Measurements from ENCODE around the gene RAB8B.
"Not testable (repeated sequence)": the region's sequence is repeated elsewhere in the genome, so short reads cannot be mapped to it uniquely, and the experiment has no call there.

Gene RAB8B

DNA sequence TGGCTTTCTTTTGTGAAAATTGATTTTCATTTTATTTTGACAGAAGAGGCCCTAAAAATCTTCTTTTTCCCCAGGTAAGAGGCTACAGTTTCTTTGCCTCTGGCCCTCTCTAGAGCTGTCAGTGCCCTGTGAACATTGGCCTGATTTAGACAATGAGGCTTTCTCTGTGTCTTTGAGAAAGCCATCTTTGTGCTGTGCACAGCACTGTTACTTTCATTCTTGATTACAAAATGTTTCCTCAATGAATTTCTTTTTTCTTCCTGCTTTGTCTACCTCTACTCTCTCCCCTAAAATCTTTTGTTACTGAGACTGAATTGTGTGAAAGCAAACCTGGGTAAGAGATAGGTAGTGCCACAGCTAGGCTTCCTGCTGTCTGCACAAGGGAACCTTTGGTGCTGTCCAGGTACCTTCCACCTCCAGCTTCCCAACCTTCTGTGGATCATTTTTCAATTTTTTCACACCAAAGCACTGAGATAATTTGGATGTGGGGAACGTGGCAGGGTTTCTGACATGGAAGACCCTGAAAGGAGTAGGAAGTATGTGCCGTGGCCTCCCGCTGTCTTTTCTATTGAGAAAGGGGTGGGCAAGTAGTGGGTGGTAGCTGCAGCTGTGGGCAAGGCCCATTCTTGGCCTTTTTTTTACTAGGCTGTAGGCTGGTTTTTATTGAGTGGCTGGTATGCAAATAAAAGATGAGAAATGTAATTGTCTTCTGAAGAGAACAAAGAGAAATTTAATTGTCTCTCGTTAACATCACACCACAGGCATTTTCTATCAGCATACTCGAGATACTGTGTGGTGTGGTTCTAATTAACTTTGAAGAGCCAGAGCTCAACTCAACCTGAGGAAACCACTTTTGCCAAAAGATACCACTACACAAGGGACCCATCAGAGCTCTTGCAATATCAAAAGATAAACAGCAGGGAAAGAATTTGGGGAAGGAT is 21.0 kb downstream of the RAB8B start:
- DNase-seq, result peak; percentile 60

GRCh38 chr15:63211092-63211490 is 21.7 kb downstream of the RAB8B start:
- DNase-seq, result no peak

DNA sequence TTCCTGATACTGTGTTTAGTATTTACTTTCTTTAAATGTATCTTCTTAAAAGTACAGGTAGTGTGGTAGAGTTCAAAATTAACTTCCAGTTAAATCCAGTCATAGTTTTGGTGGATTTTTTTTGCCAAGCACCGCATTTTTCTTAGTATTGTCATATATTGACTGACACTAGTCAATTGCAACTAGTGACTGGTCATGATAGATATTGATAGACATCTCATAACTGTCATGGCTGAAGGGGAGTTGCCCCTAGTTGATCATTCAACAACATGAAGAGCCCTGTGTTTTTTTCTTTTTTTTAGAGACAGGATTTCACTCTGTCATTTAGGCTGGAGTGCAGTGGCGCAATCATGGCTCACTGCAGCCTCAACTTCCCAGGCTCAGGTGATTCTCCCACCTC is 22.1 kb downstream of the RAB8B start:
- DNase-seq, result no peak

GRCh38 chr15:63212050-63213004 is 22.9 kb downstream of the RAB8B start:
- DNase-seq, result peak; percentile 75

GRCh38 chr15:63218100-63218808 is 28.8 kb downstream of the RAB8B start:
- DNase-seq, result peak; percentile 55

DNA sequence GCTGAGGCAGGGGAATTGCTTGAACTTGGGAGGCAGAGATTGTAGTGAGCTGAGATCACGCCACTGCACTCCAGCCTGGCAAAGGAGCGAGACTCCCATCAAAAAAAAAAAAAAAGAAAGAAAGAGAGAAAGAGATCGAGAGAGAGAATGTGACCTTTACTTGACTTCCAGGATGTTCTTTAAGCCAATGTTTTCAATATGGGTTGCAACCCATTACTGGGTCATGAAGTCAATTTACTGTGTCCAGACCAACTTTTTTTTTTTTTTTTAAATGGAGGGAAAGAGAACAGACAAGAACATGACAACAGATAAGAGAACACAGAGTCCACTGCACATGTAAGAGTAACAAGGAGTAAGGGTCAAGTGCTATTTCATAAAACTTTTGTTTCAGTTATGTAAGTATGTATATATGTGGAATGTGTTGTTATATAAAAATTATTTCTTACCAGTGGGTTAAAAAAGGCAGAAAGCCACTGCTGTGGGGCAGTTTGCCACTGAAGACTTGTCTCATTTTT is 29.8 kb downstream of the RAB8B start:
- DNase-seq, result no peak

- DNase-seq, result no peak
Measured at GRCh38 chr15:63221346-63221745, 31.9 kb downstream of the RAB8B start.

- DNase-seq, result no peak
Measured at GRCh38 chr15:63223463-63223862, 34.1 kb downstream of the RAB8B start.

GRCh38 chr15:63225381-63225780 is 36.0 kb downstream of the RAB8B start:
- DNase-seq, result no peak

DNA sequence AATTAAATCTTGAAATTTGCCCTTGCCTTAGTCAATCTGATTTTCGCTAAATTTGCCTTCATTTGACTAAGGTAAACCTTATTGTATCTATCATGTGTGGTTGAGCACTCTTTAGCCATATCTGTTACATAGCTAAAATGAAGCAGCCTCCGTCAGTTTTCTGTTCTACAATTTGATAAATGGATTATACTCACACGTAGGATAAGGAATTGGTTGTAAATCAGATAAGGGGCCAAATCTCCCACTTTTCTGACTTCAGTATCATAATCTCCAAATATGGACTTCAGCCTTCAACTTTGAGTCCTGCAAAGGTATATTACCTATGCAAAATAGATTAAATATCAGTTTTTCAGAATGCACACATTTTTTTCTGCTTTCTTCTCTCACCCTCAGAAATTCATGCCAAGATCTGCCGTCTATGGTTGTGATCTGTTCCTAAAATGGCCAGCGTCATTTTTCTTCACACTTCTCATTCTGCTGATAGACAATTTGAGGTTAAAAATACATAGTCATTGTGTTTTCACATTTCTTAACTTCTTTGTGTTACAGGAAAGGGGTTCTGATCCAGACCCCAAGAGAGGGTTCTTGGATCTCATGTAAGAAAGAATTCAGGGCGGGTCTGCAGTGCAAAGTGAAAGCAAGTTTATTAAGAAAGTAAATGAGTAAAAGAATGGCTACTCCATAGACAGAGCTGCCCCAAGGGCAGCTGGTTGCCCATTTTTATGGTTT is 36.9 kb downstream of the RAB8B start:
- DNase-seq, result no peak

GRCh38 chr15:63226966-63227401 is 37.6 kb downstream of the RAB8B start:
- no peak for DNase-seq

DNA sequence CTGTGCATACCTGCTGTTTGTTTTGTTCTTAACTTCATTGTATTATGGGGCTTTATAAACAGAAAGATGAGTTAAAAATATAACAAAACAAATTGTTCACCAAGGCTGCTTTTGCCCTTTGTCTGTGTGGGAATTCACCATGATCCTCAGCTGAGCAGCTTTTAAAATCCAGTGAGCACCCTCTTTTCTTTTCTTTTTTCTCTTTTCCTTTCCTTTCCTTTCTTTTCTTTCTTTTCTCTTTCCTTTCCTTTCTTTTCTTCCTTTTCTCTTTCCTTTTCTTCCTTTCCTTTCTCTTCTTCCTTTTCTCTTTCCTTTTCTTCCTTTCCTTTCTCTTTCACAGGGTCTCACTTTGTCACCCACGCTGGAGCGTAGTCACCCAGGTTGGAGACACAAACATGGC is 38.3 kb downstream of the RAB8B start:
- no peak for DNase-seq

- DNase-seq, result no peak
Measured at GRCh38 chr15:63231206-63231605, 41.8 kb downstream of the RAB8B start.

DNA sequence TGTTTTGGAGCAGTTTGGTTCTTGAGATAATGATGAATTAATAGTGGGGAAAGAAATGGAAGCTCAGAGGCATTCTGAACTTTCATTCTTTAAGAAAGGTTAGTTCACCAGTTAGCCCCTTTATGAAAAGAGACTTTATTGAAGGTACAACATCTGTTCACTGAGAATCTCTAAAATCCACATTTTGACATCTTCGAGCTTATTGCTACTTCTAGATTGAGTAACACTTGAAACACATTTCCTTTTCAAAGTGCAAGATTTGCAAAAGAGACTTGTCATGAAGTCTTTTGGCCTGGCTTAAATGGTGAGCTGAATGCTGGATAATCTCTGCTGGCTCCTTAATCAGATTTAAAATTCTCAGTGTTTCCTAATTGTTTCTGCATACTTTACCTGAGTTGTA is 42.3 kb downstream of the RAB8B start:
- DNase-seq, result no peak

DNA sequence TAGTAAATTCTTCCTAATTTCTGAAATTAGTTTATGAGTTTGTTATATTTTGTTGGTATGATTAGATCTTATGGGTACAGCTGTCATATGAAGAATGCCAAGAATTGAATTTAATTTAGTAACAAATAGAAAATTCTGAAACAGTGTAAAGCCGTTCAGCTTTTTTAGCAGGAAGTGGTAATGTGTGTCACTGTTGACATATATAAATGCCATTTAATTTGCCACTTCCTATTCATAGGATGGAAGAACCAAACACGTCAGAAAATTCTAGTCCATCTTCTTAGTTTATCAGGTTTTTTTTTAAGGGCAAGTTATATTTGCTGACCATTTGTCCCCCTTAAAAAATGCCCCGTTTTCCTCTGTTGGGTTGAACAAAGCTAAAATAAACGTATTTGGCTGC is 43.0 kb downstream of the RAB8B start:
- DNase-seq, result no peak

DNA sequence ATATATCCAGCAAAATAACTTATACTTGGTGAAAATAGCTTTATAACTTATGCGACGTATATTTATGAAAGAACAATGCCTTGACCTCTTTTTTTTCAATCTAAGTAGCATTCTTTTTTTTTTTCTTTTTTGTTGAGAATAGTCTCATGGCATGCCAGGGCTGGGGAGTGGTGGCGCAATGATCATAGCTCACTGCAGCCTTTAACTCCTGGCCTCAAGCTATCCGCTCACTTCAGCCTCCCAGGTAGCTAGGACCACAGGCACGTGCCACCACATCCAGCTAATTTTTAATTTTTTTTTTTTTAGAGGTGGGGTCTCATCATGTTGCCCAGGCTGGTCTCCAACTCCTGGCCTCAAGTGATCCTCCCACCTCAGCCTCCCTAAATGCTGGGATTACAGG is 43.5 kb downstream of the RAB8B start:
- no peak for DNase-seq

- no peak for DNase-seq
Measured at GRCh38 chr15:63233667-63234423, 44.4 kb downstream of the RAB8B start.

DNA sequence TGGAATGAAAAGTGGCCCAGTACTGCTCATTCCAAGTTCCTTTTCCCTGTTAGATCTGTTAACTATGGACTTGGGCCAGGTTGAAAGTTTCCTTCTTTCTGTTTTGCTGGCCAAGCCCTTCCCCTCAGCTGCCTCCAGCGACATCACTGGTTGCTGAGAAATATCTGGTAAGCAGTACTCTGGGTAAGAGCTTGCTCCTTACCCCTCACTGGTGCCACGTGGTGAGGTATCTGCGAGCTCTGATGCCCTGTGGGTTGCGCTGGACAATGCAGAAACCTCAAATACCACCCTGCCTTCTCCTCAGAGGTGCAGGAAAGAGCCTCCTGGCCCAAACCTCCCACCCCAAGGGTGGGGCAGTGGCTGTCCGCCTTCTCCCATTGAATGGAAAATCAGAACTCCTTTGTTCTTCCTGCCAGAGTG is 45.1 kb downstream of the RAB8B start:
- peak; percentile 29 for DNase-seq

GRCh38 chr15:63236272-63236671 is 46.9 kb downstream of the RAB8B start:
- DNase-seq, result no peak

- not testable (repeated sequence) for DNase-seq
Measured at GRCh38 chr15:63237086-63237485, 47.7 kb downstream of the RAB8B start.

- DNase-seq, result no peak
Measured at GRCh38 chr15:63238171-63238570, 48.8 kb downstream of the RAB8B start.
